T-helper 2 cell treated with Interferon-gamma antibody and Interleukin-4, amounts not matched to agents 100 ng/mL and 5 ng/mL, for 36 hours (primary cell): ENCODE results near the gene PHLDA3. TPM values are rescaled to one million over a fixed set of nuclear protein-coding genes. Genes with fewer than 3 reads are reported as not detected.

ENCODE experiments used
- total RNA-seq: library from RNA; stranded (reverse); gene quantifications from 2 replicates; pipeline ENCODE4 v1.2.3, GENCODE V29; 2022

The PHLDA3 gene
- total RNA-seq, 1 donor from 2014 or later, result 16.6 TPM

Other genes starting within 250 kb of the PHLDA3 start
- not detected in 2 replicates for gene PKP1, start 185.7 kb downstream of the PHLDA3 start, total RNA-seq
- not detected in 2 replicates for gene TNNT2, start 91.5 kb downstream of the PHLDA3 start, total RNA-seq
- not detected in 2 replicates for gene LAD1, start 69.9 kb downstream of the PHLDA3 start, total RNA-seq
- gene TNNI1, start 47.5 kb downstream of the PHLDA3 start, total RNA-seq, result not detected in 2 replicates
- 77.1 and 83.6 TPM in 2 replicates for gene CSRP1, start 37.9 kb upstream of the PHLDA3 start, total RNA-seq
- gene NAV1, start 69.9 kb upstream of the PHLDA3 start, total RNA-seq, result 1.8 and 2.3 TPM in 2 replicates